Naive thymus-derived CD8-positive, alpha-beta T cell (primary cell): ENCODE results near the gene RAB1A. TPM values are rescaled to one million over a fixed set of nuclear protein-coding genes. Genes with fewer than 3 reads are reported as not detected.
"Not testable (repeated sequence)": the region's sequence is repeated elsewhere in the genome, so short reads cannot be mapped to it uniquely, and the experiment has no call there.

Experiments used
- ATAC-seq, 2 donors: fragments of 150-1000 bp; cut with Tn5 transposase in 1 of 2; sonication (Bioruptor Pico), chemical (Tn5 transposase) in 1 of 2; 1 replicate in 1 of 2; 2 replicates in 1 of 2; pipeline ENCODE4 v1.10.0; 2021; ENCODE audit warnings: mild to moderate bottlenecking in 2 of 2, moderate library complexity in 2 of 2
- POLR2A ChIA-PET: fragments of 350-600 bp; sonication (Branson Sonifier 250); formaldehyde crosslinking; loops from one replicate; lab custom pipeline; 2021; ENCODE audit warnings: antibody characterized with exemption; lab: Charles Lee
- DNase-seq, 10 donors: peaks; one replicate each; pipeline versions ENCODE4 v3.0.0 to v3.0.0-alpha.2; 2020 to 2022
- H3K27ac Mint-ChIP-seq, 10 donors: one replicate each; pipeline ENCODE4 v1.8.0; 2020 to 2022; ENCODE audit warnings: mild to moderate bottlenecking in 10 of 10, mixed read lengths in 10 of 10, moderate library complexity in 4 of 10, inconsistent platforms in 1 of 10
- H3K27me3 Mint-ChIP-seq, 5 donors: one replicate each; pipeline ENCODE4 v1.8.0; 2021 to 2022; ENCODE audit warnings: mixed read lengths in 5 of 5
- H3K36me3 Mint-ChIP-seq, 3 donors: one replicate each; pipeline ENCODE4 v1.8.0; 2020 to 2022; ENCODE audit warnings: mixed read lengths in 3 of 3, mild to moderate bottlenecking in 2 of 3, inconsistent platforms in 1 of 3
- H3K4me1 Mint-ChIP-seq, 4 donors: one replicate each; pipeline ENCODE4 v1.8.0; 2021 to 2022; ENCODE audit warnings: mixed read lengths in 4 of 4
- H3K4me3 Mint-ChIP-seq, 10 donors: one replicate each; pipeline ENCODE4 v1.8.0; 2020 to 2022; ENCODE audit warnings: mild to moderate bottlenecking in 10 of 10, mixed read lengths in 10 of 10, moderate library complexity in 6 of 10, inconsistent platforms in 1 of 10
- H3K9me3 Mint-ChIP-seq, 9 donors: one replicate each; pipeline ENCODE4 v1.8.0; 2020 to 2022; ENCODE audit warnings: mixed read lengths in 9 of 9, mild to moderate bottlenecking in 3 of 9, inconsistent platforms in 1 of 9, moderate library complexity in 1 of 9
- polyA plus RNA-seq, 3 donors: library from polyadenylated mRNA; unstranded; fragments of 300-500 nt; fragmentation: Illumina TruSeq; gene quantifications; one replicate each; pipeline ENCODE4 v1.2.3, GENCODE V29; 2021
- total RNA-seq, 8 experiments: library from RNA in 2 of 8; stranded (reverse) in 2 of 8; gene quantifications; one replicate each; pipeline ENCODE4 v1.2.3 and lab custom pipeline; 2021 to 2026

Gene RAB1A
- total and polyA plus RNA-seq, 5 experiments from 2014 or later = 38.8 to 51.8 (median 45.4) TPM

GRCh38 chr2:65159261-65159660, 29.4 kb upstream of the RAB1A start:
- DNase-seq = no peak
- H3K27me3 Mint-ChIP-seq = no peaks in the 10 kb centered on the region
- no peaks in the 10 kb centered on the region for H3K9me3 Mint-ChIP-seq
- peaks cover 12 to 18% (median 15%) of the 10 kb centered on the region in 4 donors for H3K4me1 Mint-ChIP-seq
- H3K27ac Mint-ChIP-seq = no peak overlapping the region
- POLR2A ChIA-PET = no interaction called here
- no peaks in the 10 kb centered on the region for H3K36me3 Mint-ChIP-seq
- H3K4me3 Mint-ChIP-seq = no peak overlapping the region
- no peak for ATAC-seq

DNA sequence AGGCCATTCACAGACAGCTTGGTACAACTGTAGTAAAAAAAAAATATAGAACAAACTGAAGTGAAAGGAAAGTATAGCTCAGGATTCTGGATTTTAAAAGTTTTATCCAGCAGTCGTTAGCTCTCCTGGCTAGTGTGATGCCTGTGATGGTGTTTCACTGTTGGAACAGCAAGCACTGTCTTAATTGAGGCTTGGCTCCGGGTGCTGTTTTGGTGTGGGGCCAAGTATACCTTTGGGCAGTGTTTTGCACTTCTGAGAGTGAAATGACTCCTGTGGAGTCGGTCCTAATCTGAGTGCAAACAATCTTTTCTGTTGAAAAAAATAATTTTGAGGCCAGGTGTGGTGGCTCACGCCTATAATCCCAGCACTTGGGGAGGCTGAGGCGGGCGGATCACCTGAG, 28.7 kb upstream of the RAB1A start:
- DNase-seq (no peak), ATAC-seq (no peak)
- Mint-ChIP-seq H3K27me3 (no peaks in the 10 kb centered on the region), H3K4me3 (no peak overlapping the region), H3K27ac (no peak overlapping the region), H3K9me3 (no peaks in the 10 kb centered on the region), H3K4me1 (peaks cover 8 to 14% (median 11%) of the 10 kb centered on the region in 4 donors), H3K36me3 (no peaks in the 10 kb centered on the region)
- POLR2A ChIA-PET = interaction anchor here (0.7 kb wide), 1 partner anchor 127 kb away, joined by 3 read pairs; no protein-coding TSS in a partner anchor

DNA sequence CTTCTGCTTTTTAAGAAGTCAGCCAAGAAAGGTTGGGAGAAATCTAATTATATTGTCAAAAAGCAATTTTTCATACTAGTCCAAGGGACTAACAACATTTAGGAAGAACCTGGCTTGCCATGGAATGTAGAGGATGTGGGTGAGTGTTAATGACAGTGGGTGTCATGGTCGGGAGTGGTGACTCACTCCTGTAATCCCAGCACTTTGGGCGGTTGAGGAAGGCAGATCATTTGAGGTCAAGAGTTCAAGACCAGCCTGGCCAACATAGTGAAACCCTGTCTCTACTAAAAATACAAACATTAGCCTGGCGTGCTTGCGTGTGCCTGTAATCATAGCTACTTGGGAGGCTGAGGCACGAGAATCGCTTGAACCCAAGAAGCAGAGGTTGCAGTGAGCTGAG, 27.9 kb upstream of the RAB1A start:
- H3K27me3 Mint-ChIP-seq, DNase-seq, H3K36me3 Mint-ChIP-seq, ATAC-seq, POLR2A ChIA-PET, H3K9me3 Mint-ChIP-seq, H3K4me3 Mint-ChIP-seq: not testable (repeated sequence)
- peak overlapping the region in 1 of 10 donors; percentile 27 for H3K27ac Mint-ChIP-seq
- peaks cover 7 to 10% (median 9%) of the 10 kb centered on the region in 4 donors for H3K4me1 Mint-ChIP-seq

- H3K4me3 Mint-ChIP-seq = no peak overlapping the region
- H3K27ac Mint-ChIP-seq = no peak overlapping the region
- ATAC-seq (no peak), DNase-seq (no peak)
- H3K9me3 Mint-ChIP-seq = no peaks in the 10 kb centered on the region
- H3K4me1 Mint-ChIP-seq = peaks cover 6 to 9% (median 8%) of the 10 kb centered on the region in 4 donors
- no peaks in the 10 kb centered on the region for H3K27me3 Mint-ChIP-seq
- POLR2A ChIA-PET = interaction anchor here (0.7 kb wide), 1 partner anchor 8 kb away, joined by 4 read pairs; no protein-coding TSS in a partner anchor
- H3K36me3 Mint-ChIP-seq = no peaks in the 10 kb centered on the region
Observed at GRCh38 chr2:65156041-65156440, 26.1 kb upstream of the RAB1A start.

GRCh38 chr2:65153515-65153914, 23.6 kb upstream of the RAB1A start:
- H3K4me1 Mint-ChIP-seq = no peaks in the 10 kb centered on the region
- no peaks in the 10 kb centered on the region for H3K9me3 Mint-ChIP-seq
- POLR2A ChIA-PET = no interaction called here
- H3K36me3 Mint-ChIP-seq = no peaks in the 10 kb centered on the region
- DNase-seq (no peak), ATAC-seq (no peak)
- H3K4me3 Mint-ChIP-seq = no peak overlapping the region
- peak overlapping the region in 1 of 10 donors; percentile 75 for H3K27ac Mint-ChIP-seq
- no peaks in the 10 kb centered on the region for H3K27me3 Mint-ChIP-seq

- ATAC-seq = no peak
- no peak overlapping the region for H3K4me3 Mint-ChIP-seq
Observed at GRCh38 chr2:65146078-65146477, 16.2 kb upstream of the RAB1A start.

GRCh38 chr2:65144571-65144970, 14.7 kb upstream of the RAB1A start:
- Mint-ChIP-seq H3K4me3 (no peak overlapping the region), H3K9me3 (no peaks in the 10 kb centered on the region), H3K36me3 (no peaks in the 10 kb centered on the region), H3K27me3 (peaks cover 0 to 5% (median 3%) of the 10 kb centered on the region in 5 donors), H3K4me1 (peaks cover 0 to 2% (median 0%) of the 10 kb centered on the region in 4 donors), H3K27ac (no peak overlapping the region)
- DNase-seq (no peak), ATAC-seq (no peak)
- POLR2A ChIA-PET = no interaction called here

More at GRCh38 chr2:65146078-65146477, 16.2 kb upstream of the RAB1A start:
- H3K27ac Mint-ChIP-seq = no peak overlapping the region
- POLR2A ChIA-PET = no interaction called here
- no peak for DNase-seq
- no peaks in the 10 kb centered on the region for H3K9me3 Mint-ChIP-seq
- peaks cover 0 to 5% (median 2%) of the 10 kb centered on the region in 5 donors for H3K27me3 Mint-ChIP-seq
- peaks cover 0 to 2% (median 0%) of the 10 kb centered on the region in 4 donors for H3K4me1 Mint-ChIP-seq
- no peaks in the 10 kb centered on the region for H3K36me3 Mint-ChIP-seq

DNA sequence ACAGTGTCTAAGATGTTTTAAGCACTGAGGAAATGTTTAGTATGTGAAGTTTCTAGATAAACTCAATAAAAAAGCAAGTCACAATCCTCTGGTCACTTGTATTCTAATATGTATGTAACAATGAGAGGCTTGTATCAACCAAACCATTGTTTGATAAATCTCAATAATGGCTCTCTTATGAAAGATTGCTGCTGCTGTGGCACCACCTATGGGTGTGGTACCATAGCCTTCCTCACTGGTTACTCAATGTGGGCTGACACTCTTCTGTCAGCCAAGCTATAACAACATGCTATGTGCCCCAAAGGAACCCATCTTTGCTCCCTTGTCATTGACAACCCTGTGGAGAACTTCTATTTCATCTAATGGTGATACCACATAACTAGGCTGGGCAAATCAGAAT, 12.6 kb upstream of the RAB1A start:
- Mint-ChIP-seq H3K4me3 (no peak overlapping the region), H3K27ac (no peak overlapping the region), H3K4me1 (peaks cover 0 to 2% (median 0%) of the 10 kb centered on the region in 4 donors), H3K9me3 (no peaks in the 10 kb centered on the region), H3K27me3 (peaks cover 0 to 5% (median 3%) of the 10 kb centered on the region in 5 donors), H3K36me3 (no peaks in the 10 kb centered on the region)
- POLR2A ChIA-PET = no interaction called here
- DNase-seq (no peak), ATAC-seq (peak; percentile 47 to 48)

DNA sequence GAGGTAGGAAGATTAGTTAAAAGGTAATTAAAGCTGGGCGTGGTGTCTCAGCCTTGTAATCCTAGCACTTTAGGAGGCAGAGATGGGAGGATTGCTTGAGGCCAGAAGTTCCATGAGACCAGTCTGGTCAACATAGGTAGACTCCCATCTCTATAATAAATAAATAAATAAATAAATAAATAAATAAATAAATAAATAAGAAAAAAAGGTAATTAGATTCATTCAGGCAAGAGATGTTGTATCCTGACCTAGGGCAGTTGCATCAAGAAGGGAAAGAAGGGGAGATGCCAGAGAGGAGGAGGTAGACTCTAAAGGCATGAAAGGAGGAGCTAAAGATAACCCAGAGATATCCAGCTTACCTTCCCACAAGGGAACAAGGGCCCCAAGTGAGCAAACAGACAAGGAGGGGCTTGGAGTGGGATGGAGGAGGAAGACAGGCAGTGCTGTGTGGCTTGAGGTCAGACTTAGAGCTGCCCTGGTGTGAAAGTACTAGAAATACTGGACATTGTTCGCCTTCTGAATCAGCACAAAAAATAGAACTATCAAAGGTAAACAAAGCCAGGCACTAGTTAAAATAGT, 7.4 kb upstream of the RAB1A start:
- H3K4me3 Mint-ChIP-seq = no peak overlapping the region
- no peaks in the 10 kb centered on the region for H3K36me3 Mint-ChIP-seq
- no peaks in the 10 kb centered on the region for H3K4me1 Mint-ChIP-seq
- no peak overlapping the region for H3K27ac Mint-ChIP-seq
- POLR2A ChIA-PET = interaction anchor here (0.6 kb wide), 1 partner anchor 158 kb away, joined by 3 read pairs; no protein-coding TSS in a partner anchor
- no peaks in the 10 kb centered on the region for H3K9me3 Mint-ChIP-seq
- peaks cover 0 to 3% (median 2%) of the 10 kb centered on the region in 5 donors for H3K27me3 Mint-ChIP-seq
- DNase-seq (no peak), ATAC-seq (no peak)

DNA sequence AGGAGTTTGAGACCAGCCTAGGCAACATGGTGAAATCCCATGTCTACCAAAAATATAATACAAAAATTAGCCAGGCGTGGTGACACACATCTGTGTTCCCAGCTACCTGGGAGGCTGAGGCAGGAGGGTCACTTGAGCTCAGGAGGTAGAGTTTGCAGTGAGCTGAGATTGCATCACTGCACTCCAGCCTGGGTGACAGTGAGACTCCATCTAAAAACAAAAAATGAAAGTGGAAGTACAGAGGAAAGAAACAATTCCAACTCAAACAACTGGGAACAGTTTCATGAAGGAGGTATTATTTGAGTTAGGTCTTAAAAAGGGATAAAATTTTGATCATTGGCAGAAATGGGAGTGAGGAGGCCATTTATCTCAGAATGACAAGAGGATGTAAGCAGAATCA, 6.3 kb upstream of the RAB1A start:
- Mint-ChIP-seq H3K4me1 (peaks cover 0 to under 1% (median under 1%) of the 10 kb centered on the region in 4 donors), H3K4me3 (no peak overlapping the region), H3K9me3 (no peaks in the 10 kb centered on the region), H3K27me3 (peaks cover 0 to 3% (median 2%) of the 10 kb centered on the region in 5 donors), H3K36me3 (no peaks in the 10 kb centered on the region), H3K27ac (no peak overlapping the region)
- no peak for DNase-seq
- no peak for ATAC-seq
- POLR2A ChIA-PET = no interaction called here

DNA sequence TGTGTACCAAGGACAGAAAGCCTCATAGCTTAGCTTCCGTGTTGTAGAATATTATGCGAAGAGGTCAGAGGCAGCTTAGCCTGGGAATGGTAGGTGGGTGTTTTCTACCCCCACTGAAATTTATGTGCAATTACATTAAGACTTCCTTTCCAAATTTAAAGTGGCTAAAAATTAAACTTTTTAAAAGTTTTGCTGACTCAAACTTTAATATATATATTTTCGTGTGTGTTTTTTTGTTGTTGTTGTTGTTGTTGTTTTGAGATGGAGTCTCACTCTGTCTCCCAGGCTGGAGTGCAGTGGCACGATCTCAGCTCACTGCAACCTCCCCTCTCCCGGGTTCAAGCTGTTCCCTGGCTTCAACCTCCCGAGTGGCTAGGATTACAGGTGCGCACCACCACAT, 4.3 kb upstream of the RAB1A start:
- no peak for DNase-seq
- no peak overlapping the region for H3K4me3 Mint-ChIP-seq
- H3K4me1 Mint-ChIP-seq = peaks cover 6 to 8% (median 7%) of the 10 kb centered on the region in 4 donors
- H3K36me3 Mint-ChIP-seq = no peaks in the 10 kb centered on the region
- ATAC-seq = no peak
- POLR2A ChIA-PET = no interaction called here
- peaks cover 0 to 2% (median 0%) of the 10 kb centered on the region in 5 donors for H3K27me3 Mint-ChIP-seq
- H3K9me3 Mint-ChIP-seq = no peaks in the 10 kb centered on the region
- no peak overlapping the region for H3K27ac Mint-ChIP-seq

DNA sequence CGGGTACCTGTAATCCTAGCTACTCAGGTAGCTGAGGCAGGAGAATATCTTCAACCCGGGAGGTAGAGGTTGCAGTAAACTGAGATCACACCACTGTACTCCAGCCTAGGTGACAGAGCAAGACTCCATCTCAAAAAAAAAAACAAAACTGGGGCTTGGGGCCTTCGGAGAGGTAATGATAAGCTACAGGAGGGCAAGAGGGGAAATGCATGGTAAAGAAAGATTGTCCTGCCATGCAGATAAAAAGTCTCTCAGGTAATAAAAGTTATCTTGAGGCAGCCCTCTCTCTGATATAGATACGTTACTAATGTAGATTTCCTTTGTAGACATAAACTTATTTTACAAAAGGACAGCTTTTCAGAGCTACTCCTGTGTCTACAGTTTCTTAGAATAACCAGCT, 3.7 kb upstream of the RAB1A start:
- Mint-ChIP-seq H3K36me3 (no peaks in the 10 kb centered on the region), H3K27me3 (peaks cover 0 to 2% (median 0%) of the 10 kb centered on the region in 5 donors), H3K27ac (no peak overlapping the region), H3K9me3 (no peaks in the 10 kb centered on the region), H3K4me3 (no peak overlapping the region), H3K4me1 (peaks cover 7 to 12% (median 9%) of the 10 kb centered on the region in 4 donors)
- ATAC-seq (no peak), DNase-seq (no peak)
- POLR2A ChIA-PET = interaction anchor here (0.5 to 0.8 kb wide), 2 partner anchors 71 to 1166 kb away, joined by 3 to 4 read pairs; no protein-coding TSS in a partner anchor

DNA sequence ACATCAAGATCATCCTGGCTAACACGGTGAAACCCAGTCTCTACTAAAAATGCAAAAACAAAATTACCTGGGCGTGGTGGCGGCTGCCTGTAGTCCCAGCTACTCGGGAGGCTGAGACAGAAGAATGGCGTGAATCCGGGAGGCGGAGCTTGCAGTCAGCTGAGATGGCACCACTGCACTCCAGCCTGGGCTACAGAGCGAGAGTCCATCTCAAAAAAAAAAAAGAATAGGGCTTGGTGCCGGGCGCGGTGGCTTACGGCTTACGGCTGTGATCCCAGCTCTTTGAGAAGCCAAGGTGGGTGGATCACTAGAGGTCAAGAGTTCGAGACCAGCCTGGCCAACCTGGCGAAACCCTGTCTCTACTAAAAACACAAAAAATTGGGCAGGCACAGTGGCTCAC, 3.0 kb upstream of the RAB1A start:
- not testable (repeated sequence) for H3K36me3 Mint-ChIP-seq, H3K9me3 Mint-ChIP-seq, ATAC-seq, DNase-seq, H3K4me3 Mint-ChIP-seq, H3K27me3 Mint-ChIP-seq
- Mint-ChIP-seq H3K27ac (peak overlapping the region in 1 of 10 donors; percentile 79), H3K4me1 (peaks cover 8 to 18% (median 13%) of the 10 kb centered on the region in 4 donors)
- POLR2A ChIA-PET = interaction anchor here (0.5 to 0.8 kb wide), 2 partner anchors 32 to 70 kb away, joined by 3 to 7 read pairs; no protein-coding TSS in a partner anchor
